Fibroblast of lung (primary cell): Measurements from ENCODE around the gene STXBP6.

ENCODE experiments used
- EZH2 ChIP-seq: IDR thresholded peaks from 2 replicates; pipeline ENCODE4 v1.5.1; 2012; ENCODE audit warnings: low read length, control low read depth, mild to moderate bottlenecking; ENCODE audit errors: missing control alignments
- TF ChIP-seq, protein P1 (sequence below), 2 donors: IDR thresholded peaks in 1 of 2; conservative IDR thresholded peaks in 1 of 2; 1 replicate in 1 of 2; 2 replicates in 1 of 2; pipeline ENCODE4 v1.5.1; 2011 to 2012; ENCODE audit warnings: low read length in 2 of 2, control low read depth in 1 of 2, inconsistent platforms in 1 of 2, low read depth in 1 of 2, mild to moderate bottlenecking in 1 of 2

DNA sequence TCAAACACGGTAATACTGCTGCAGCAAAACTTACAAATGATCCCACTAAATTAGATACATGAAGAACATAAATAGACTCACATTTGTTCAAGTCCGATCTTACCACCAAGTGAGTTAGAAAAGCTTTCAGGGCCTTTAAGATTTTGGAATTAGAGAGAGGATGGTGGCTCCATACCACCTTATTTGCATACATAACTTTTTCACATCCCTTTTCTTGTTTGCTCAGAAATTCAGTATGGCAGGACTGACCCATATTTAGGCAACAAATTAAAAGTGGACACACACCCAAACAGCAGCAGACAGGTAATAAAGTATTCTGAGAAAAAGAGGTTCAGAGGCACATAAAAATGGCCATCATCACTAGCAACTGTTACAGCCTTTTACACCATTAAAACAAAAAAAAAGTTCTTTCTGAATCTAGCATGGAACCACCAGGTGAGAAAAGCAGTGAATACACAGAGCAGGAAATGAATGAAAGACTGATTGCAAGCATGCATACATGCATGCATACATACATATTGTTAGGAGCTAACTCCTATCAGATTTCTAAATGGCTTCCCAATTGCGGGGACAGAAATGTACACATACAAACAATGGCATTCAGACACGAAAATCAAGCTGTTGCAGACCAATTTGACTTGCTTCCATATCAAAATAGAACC lies 23.3 kb downstream of the STXBP6 start:
- TF ChIP-seq, protein P1, sequence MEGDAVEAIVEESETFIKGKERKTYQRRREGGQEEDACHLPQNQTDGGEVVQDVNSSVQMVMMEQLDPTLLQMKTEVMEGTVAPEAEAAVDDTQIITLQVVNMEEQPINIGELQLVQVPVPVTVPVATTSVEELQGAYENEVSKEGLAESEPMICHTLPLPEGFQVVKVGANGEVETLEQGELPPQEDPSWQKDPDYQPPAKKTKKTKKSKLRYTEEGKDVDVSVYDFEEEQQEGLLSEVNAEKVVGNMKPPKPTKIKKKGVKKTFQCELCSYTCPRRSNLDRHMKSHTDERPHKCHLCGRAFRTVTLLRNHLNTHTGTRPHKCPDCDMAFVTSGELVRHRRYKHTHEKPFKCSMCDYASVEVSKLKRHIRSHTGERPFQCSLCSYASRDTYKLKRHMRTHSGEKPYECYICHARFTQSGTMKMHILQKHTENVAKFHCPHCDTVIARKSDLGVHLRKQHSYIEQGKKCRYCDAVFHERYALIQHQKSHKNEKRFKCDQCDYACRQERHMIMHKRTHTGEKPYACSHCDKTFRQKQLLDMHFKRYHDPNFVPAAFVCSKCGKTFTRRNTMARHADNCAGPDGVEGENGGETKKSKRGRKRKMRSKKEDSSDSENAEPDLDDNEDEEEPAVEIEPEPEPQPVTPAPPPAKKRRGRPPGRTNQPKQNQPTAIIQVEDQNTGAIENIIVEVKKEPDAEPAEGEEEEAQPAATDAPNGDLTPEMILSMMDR (conservative IDR thresholded peaks at IDR 0.05 in 1 of 2, IDR thresholded peaks at IDR 0.05 in 1 of 2; ENCODE audit: low read depth in 1 of 2, low read length in 2 of 2) = no peak
- TF ChIP-seq EZH2 = no peak
